Stimulated activated CD8-positive, alpha-beta memory T cell treated with anti-CD3 and anti-CD28 coated beads, Interleukin-7, amount 100 ng/mL, for 1 hour (primary cell): Measurements from ENCODE around the gene C3orf33.

Experiments used
- DNase-seq, 2 donors: peaks; one replicate each; pipeline ENCODE4 v3.0.0-alpha.2; 2020; ENCODE audit warnings: low read depth in 2 of 2

C3orf33 gene

GRCh38 chr3:155785662-155786295 lies 20.3 kb downstream of the C3orf33 start:
- DNase-seq: no peak

DNA sequence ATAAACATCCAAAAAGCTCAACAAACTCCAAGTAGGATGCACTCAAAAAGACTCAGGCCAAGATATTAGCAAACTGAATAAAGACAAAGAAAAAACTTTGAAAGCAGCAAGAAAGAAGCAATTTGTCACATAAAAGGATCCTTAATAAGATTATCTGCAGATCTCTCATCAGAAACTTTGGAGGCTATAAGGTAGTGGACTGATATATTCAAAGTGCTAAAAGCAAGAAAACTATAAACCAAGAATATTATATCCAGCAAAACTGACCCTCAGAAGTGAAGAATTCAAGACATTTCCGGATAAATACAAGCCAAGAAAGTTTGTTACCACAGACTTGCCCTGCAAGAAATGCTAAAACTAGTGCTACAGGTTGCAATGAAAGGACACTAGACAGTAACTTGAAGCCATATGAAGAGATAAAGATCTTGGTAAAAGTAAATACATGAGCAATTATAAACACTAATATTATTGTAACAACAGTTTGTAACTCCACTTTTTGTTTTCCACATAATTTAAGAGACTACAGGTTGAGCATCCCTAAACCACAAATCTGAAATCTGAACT lies 23.6 kb downstream of the C3orf33 start:
- DNase-seq: no peak

- no peak for DNase-seq
These were observed 25.8 kb downstream of the C3orf33 start for GRCh38 chr3:155780291-155780690.

GRCh38 chr3:155778462-155778861 lies 27.6 kb downstream of the C3orf33 start:
- no peak for DNase-seq

GRCh38 chr3:155772801-155773200 lies 33.3 kb downstream of the C3orf33 start:
- DNase-seq: no peak

DNA sequence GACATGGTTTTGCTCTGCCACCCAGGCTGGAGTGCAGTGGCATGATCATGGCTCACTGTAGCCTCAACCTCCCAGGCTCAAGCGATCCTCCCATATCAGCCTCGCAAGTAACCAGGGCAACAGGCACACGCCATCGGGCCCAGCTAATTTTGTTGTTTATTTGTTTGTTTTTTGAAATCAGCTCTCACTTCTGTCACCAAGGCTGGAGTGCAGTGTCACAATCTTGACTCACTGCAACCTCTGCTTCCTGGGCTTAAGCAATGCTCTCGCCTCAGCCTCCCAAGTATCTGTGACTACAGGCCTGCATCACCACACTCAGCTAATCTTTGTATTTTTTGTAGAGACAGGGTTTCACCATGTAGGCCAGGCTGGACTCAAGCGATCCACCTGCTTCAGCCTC lies 35.0 kb downstream of the C3orf33 start:
- no peak for DNase-seq

DNA sequence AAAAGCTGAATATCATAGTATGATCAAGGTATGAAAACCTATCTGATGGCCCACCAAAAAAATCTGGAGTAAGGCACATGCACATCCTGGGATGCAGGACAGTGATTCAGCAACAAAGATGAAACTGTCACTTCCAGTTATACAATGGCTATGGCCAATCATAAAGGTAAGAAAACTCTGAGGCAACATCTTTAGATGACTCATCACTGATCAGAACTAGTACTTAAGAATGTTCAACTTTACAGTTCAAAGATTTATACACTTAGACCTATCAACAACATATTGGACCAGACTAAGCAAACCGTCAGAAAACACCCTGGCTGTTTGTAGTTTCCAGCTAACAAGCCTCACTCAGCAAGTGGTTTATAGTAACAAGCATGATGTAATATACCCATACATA lies 39.9 kb downstream of the C3orf33 start:
- no peak for DNase-seq

GRCh38 chr3:155763870-155764463 lies 42.1 kb downstream of the C3orf33 start:
- DNase-seq: no peak

DNA sequence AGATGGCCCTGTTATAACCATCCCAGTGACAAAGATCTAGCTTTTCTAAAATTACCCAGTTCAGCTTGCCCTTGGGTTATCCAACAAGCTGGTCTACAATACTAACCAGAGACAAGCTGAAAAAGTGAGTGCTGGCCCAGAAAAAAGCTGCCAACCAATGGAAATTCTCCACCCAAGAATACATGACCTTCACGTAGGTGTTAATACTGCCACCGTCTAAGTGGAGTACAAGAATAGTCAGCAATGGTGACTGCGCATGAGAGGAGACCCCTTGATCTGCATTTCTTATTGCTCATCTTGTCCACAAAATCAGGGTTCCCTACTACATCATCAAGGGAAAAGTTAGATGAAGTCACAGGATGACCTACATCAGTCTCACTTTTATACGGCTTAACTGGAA lies 45.4 kb downstream of the C3orf33 start:
- DNase-seq: no peak

DNA sequence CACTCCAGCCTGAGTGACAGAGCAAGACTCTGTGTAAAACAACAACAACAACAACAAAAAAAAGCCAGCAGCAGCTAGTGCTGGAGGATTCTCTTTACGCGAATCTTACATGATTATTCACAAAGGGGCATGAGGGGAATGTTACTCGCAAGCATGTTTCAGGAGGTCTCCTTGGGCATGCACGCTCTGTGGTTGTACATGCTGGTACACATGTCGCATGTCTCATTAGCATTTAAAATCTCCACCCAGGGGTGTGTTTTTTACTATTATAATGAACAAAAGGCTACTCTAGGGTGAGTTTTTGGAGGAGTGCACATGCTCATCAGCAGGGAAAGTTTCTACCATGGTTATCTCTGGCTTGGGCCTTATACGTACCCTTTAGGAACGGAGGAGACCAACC lies 48.5 kb downstream of the C3orf33 start:
- DNase-seq: no peak

DNA sequence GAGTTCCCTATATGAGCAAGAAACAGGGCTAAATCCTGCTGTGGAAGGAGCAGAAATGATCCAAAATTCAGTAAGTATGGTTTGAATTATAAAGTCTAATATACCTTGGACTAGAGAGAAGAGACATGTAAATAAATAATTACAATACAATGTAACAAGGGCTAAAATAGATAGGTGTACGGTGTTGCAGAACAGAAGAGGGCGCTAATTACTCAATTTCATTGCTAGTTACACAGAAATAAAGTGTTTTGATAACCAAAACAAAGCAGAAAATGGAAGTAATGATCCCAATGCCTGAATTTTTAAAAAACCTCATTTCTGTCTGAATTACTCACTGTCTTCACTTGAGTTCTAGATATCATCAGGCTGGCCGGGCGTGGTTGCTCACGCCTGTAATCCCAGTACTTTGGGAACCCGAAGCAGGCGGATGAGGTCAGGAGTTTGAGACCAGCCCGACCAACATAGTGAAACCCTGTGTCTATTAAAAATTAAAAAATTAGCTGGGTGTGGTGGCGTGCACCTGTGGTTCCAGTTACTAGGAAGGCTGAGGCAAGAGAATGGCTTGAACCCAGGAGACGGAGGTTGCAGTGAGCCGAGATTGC lies 52.9 kb downstream of the C3orf33 start:
- DNase-seq: no peak

DNA sequence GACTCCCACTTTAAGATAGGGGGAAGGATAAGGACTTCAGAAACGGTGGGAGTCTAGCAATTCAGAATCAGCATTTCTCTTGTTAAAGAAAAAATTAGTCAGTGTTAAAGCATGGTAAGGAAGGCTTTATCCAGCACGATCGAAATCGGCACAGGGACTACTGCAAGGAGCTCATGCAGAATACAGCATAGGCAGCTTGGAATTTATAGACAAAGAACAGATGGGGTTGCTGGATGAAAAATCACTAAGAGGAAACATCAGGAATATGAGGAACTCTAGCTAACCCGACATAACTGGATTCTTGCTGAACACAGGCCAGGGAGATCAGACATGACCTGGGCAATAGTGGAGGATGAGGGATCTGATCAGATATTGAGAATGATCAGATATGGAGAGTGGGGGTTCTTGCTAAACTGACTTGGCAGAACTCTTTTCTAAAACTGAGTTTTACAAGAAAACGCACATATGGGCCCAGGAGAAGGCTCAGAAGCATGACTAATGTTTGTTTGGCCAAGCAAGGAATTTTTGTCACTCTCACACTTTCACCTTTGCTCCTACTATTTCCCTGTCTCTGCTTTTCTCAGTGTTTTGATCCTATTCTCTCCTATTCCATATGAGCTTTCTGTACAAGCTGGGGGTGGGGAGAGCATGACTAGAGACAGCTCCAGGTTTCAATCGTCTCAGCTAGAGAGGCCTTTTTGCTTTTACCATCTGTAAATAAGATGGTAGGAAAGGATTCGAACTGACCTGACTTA lies 57.3 kb downstream of the C3orf33 start:
- no peak for DNase-seq

- no peak for DNase-seq
These were observed 58.2 kb downstream of the C3orf33 start for GRCh38 chr3:155747946-155748290.

- no peak for DNase-seq
These were observed 58.7 kb downstream of the C3orf33 start for GRCh38 chr3:155747286-155747945.

- DNase-seq: no peak
These were observed 59.4 kb downstream of the C3orf33 start for GRCh38 chr3:155746703-155747102.

DNA sequence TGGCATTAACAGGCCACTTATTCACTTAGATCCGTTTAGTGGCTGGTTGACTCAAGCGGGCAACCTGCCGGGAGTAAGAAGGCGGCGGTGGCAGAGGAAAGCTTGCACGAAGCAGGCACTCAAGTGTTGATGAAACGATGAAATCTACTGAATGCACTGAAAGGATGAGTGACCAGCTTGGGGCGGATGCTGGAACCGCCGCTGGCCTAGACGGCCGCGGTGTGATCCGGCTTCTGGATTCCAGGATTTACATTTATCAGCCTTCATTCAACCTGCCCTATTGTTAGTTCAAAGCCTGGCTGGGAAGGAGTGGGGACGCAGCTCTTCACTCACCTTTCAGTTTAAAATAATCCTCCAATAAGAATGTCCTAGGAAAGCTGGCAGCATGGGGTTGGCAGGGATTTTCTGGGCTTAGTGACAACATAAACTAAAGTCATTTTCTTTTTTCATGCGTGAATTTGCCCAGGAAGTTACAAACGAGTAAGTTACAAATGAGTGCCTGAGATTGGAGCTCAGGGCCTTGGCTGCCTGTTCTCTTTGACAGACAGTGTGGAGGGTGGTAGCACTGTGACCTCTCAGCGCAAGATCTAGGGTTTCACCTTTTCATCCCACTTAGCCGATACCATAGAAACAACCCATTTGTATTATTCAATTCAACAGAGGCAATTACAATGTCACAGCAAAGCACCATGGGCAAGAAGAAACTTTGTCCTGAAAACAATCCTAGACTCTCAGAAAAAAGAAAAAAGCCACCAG lies 60.1 kb downstream of the C3orf33 start:
- no peak for DNase-seq

GRCh38 chr3:155744626-155745324 lies 61.3 kb downstream of the C3orf33 start, which contains the start of gene PLCH1:
TSS of gene PLCH1 (minus strand) at chr3:155745071. CDS start at chr3:155704224, 40,847 bp downstream.
- DNase-seq: no peak

DNA sequence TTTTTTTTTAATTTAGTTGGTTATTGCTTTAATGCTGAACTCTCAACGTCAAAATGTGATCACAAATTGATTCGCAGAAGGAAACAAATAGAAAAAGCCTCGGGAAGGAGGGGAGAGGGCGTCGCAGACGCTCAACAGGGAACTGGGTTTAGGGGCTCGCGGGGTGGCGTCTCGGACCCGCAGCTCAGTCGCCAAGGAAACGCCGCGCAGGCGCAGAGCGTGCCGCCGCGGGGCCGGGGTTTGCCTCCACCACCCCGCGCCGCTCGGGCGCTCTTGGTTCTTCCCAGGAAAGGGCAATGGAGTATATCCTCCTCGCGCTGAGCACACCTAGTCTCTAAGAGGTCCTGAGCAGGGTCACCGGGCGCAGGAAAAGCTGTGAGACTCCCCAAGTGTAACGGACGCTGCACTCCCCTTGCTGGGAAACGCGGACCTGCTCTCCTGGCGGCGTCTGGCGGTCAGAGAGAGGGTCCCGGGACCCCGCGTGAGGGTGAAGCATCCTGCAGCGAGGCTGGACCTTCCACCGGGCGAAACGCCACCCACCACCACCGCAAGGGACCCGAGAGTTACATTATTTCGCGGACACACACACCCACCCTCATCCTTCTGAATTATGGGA lies 62.0 kb downstream of the C3orf33 start:
- DNase-seq: no peak

DNA sequence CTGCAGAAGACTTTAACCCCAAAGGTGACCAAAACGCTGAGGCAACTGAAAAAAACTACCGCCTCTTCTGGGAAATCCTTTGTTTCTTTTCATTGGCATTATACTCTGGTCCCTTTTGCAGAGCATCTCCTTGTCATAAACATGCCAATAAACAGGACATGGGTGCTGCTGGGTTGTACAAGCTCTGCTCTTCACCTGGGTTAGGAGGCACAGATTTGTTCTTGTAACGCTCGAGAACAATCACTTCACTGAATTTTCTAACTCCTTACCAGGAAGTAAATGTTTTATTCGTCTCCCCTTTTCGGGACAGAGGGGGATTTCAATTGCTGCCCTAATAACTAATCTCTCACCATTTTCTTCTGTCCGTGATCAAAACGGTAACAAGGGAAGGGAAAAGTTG lies 62.5 kb downstream of the C3orf33 start:
- DNase-seq: no peak

- no peak for DNase-seq
These were observed 63.6 kb downstream of the C3orf33 start for GRCh38 chr3:155742349-155742965.
